PFSK-1 (cell line): ENCODE measurements around the gene RNF157.

Experiments
- FOXP2 ChIP-seq: optimal IDR thresholded peaks from 2 replicates; pipeline ENCODE3; 2011; ENCODE audit warnings: borderline replicate concordance, control low read depth, inconsistent platforms; ENCODE audit not compliant: insufficient read depth; ENCODE audit errors: extremely low read length, extremely low read depth
- POLR2AphosphoS5 ChIP-seq: IDR thresholded peaks from 2 replicates; pipeline ENCODE4 v1.6.1; 2012; ENCODE audit warnings: low read depth, mild to moderate bottlenecking, control low read depth, low read length, moderate library complexity
- REST ChIP-seq, 2 experiments: IDR thresholded peaks; 2 replicates each; pipeline versions ENCODE4 v1.6.1 to v1.8.0; 2011 to 2012; ENCODE audit warnings: low read depth in 2 of 2, low read length in 2 of 2, control low read depth in 1 of 2, inconsistent platforms in 1 of 2, mild to moderate bottlenecking in 1 of 2, moderate library complexity in 1 of 2; ENCODE audit not compliant: insufficient read depth in 1 of 2
- SIN3A ChIP-seq: IDR thresholded peaks from 2 replicates; pipeline ENCODE4 v1.6.1; 2012; ENCODE audit warnings: mild to moderate bottlenecking, low read length, moderate library complexity, borderline replicate concordance; ENCODE audit not compliant: insufficient read depth
- TAF1 ChIP-seq: IDR thresholded peaks from 2 replicates; pipeline ENCODE4 v1.6.1; 2012; ENCODE audit warnings: low read length, control low read depth, borderline replicate concordance; ENCODE audit not compliant: insufficient read depth

DNA sequence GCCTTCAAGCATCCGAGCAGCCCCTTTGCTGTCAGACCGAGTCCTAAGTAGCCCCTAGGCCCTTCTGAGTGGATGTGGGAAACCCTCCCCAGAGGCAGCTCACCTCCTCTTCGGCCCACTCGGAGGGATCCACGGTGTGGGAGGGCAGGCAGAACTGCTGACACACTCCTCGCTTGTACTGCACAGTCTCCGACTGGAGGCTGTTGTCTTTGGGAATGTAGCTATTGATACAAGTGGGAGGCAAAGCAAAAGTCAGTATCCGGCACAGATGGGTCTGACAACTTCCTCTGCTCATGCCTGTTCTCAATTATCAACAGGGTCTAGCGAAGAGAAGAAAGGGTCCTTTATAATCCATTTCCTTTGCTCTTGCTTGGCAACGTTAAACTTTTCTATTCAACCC, 73.4 kb downstream of the RNF157 start:
- no peak for TF ChIP-seq REST (IDR thresholded peaks at IDR 0.05; ENCODE audit: insufficient read depth in 1 of 2, low read depth in 2 of 2, low read length in 2 of 2)
- TF ChIP-seq POLR2AphosphoS5 = no peak
- TF ChIP-seq TAF1 = no peak
- TF ChIP-seq SIN3A = no peak
- no peak for TF ChIP-seq FOXP2
